Measurements from ENCODE around the gene TEX52. TPM values are rescaled to one million over a fixed set of nuclear protein-coding genes. Genes with fewer than 3 reads are reported as not detected.

TEX52 gene
- total and polyA plus RNA-seq, 2 of the 8 experiments (the other 6 are each of a cell fraction or from before 2014, with no cell fraction given): not detected

- TF ChIP-seq SIN3A (conservative IDR thresholded peaks at IDR 0.05 in 1 of 2, IDR thresholded peaks at IDR 0.05 in 1 of 2; ENCODE audit: low read depth in 1 of 2, low read length in 2 of 2): peak; percentile 66 to 93; a peak in 3 of 4 replicates
- TF ChIP-seq JUN (IDR thresholded peaks at IDR 0.05; ENCODE audit: low read depth, low read length): no peak
- peak; percentile 72; the same call in 1 of the 2 replicates for TF ChIP-seq GABPA (IDR thresholded peaks at IDR 0.05; ENCODE audit: borderline replicate concordance, insufficient read depth, low read length)
- peak; percentile 70 for TF ChIP-seq CHD2 (IDR thresholded peaks at IDR 0.05; ENCODE audit: low read length)
- no peak for TF ChIP-seq YY1 (IDR thresholded peaks at IDR 0.05; ENCODE audit: low read depth, low read length)
- TF ChIP-seq KDM5A (IDR thresholded peaks at IDR 0.05; ENCODE audit: low read length): 0 out of 2 replicates have a peak, but pooled peaks have one; percentile 33
Observed at GRCh38 chr12:2812290-2813213, 44.3 kb downstream of the TEX52 start, which contains the start of gene ITFG2 (continued).
